ENCODE measurements around the gene XIRP1. TPM values are rescaled to one million over a fixed set of nuclear protein-coding genes. Genes with fewer than 3 reads are reported as not detected.

The XIRP1 gene
- total and polyA plus RNA-seq, 2 of the 13 experiments (the other 11 are each of a cell fraction or from before 2014, with no cell fraction given) = not detected

DNA sequence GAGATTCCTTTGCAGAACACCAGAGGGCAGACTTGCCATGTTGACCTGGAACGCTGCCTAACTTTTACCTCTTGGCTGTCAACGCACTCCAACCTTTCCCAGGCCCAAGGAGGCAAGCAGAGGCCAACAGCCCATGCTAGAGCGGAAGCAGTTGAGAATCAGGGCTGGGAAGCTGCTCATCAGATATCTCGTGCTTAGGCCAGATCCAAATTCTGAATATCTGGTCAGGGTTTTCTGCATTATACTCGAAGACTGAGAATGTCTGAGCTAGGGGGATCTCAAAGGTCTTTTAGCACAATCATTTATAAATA, 2.5 kb downstream of the XIRP1 start (continued):
- TF ChIP-seq, protein P1, sequence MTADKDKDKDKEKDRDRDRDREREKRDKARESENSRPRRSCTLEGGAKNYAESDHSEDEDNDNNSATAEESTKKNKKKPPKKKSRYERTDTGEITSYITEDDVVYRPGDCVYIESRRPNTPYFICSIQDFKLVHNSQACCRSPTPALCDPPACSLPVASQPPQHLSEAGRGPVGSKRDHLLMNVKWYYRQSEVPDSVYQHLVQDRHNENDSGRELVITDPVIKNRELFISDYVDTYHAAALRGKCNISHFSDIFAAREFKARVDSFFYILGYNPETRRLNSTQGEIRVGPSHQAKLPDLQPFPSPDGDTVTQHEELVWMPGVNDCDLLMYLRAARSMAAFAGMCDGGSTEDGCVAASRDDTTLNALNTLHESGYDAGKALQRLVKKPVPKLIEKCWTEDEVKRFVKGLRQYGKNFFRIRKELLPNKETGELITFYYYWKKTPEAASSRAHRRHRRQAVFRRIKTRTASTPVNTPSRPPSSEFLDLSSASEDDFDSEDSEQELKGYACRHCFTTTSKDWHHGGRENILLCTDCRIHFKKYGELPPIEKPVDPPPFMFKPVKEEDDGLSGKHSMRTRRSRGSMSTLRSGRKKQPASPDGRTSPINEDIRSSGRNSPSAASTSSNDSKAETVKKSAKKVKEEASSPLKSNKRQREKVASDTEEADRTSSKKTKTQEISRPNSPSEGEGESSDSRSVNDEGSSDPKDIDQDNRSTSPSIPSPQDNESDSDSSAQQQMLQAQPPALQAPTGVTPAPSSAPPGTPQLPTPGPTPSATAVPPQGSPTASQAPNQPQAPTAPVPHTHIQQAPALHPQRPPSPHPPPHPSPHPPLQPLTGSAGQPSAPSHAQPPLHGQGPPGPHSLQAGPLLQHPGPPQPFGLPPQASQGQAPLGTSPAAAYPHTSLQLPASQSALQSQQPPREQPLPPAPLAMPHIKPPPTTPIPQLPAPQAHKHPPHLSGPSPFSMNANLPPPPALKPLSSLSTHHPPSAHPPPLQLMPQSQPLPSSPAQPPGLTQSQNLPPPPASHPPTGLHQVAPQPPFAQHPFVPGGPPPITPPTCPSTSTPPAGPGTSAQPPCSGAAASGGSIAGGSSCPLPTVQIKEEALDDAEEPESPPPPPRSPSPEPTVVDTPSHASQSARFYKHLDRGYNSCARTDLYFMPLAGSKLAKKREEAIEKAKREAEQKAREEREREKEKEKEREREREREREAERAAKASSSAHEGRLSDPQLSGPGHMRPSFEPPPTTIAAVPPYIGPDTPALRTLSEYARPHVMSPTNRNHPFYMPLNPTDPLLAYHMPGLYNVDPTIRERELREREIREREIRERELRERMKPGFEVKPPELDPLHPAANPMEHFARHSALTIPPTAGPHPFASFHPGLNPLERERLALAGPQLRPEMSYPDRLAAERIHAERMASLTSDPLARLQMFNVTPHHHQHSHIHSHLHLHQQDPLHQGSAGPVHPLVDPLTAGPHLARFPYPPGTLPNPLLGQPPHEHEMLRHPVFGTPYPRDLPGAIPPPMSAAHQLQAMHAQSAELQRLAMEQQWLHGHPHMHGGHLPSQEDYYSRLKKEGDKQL (CRISPR knock-in tag; IDR thresholded peaks at IDR 0.05; ENCODE audit: low read depth) = no peak
- TF ChIP-seq ASH2L (IDR thresholded peaks at IDR 0.05; ENCODE audit: insufficient read length, low read depth, low read length) (no peak), ADNP (CRISPR knock-in tag; IDR thresholded peaks at IDR 0.05) (no peak), NKX3-1 (CRISPR knock-in tag; IDR thresholded peaks at IDR 0.05) (no peak), TBX2 (CRISPR knock-in tag; IDR thresholded peaks at IDR 0.05; ENCODE audit: borderline replicate concordance) (no peak), SMAD1 (CRISPR knock-in tag; IDR thresholded peaks at IDR 0.05; ENCODE audit: borderline replicate concordance, low read depth) (no peak), ZNF256 (CRISPR knock-in tag; conservative IDR thresholded peaks at IDR 0.05) (no peak), ELF4 (CRISPR knock-in tag; IDR thresholded peaks at IDR 0.05; ENCODE audit: borderline replicate concordance) (no peak), ZNF10 (CRISPR knock-in tag; IDR thresholded peaks at IDR 0.05; ENCODE audit: borderline replicate concordance, low read depth) (no peak), ZNF3 (CRISPR knock-in tag; IDR thresholded peaks at IDR 0.05) (no peak), RNF2 (conservative IDR thresholded peaks at IDR 0.05; ENCODE audit: low read depth) (no peak)
- TF ChIP-seq, protein P2, sequence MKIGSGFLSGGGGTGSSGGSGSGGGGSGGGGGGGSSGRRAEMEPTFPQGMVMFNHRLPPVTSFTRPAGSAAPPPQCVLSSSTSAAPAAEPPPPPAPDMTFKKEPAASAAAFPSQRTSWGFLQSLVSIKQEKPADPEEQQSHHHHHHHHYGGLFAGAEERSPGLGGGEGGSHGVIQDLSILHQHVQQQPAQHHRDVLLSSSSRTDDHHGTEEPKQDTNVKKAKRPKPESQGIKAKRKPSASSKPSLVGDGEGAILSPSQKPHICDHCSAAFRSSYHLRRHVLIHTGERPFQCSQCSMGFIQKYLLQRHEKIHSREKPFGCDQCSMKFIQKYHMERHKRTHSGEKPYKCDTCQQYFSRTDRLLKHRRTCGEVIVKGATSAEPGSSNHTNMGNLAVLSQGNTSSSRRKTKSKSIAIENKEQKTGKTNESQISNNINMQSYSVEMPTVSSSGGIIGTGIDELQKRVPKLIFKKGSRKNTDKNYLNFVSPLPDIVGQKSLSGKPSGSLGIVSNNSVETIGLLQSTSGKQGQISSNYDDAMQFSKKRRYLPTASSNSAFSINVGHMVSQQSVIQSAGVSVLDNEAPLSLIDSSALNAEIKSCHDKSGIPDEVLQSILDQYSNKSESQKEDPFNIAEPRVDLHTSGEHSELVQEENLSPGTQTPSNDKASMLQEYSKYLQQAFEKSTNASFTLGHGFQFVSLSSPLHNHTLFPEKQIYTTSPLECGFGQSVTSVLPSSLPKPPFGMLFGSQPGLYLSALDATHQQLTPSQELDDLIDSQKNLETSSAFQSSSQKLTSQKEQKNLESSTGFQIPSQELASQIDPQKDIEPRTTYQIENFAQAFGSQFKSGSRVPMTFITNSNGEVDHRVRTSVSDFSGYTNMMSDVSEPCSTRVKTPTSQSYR (CRISPR knock-in tag; IDR thresholded peaks at IDR 0.05; ENCODE audit: borderline replicate concordance) = no peak
- TF ChIP-seq, protein P3, sequence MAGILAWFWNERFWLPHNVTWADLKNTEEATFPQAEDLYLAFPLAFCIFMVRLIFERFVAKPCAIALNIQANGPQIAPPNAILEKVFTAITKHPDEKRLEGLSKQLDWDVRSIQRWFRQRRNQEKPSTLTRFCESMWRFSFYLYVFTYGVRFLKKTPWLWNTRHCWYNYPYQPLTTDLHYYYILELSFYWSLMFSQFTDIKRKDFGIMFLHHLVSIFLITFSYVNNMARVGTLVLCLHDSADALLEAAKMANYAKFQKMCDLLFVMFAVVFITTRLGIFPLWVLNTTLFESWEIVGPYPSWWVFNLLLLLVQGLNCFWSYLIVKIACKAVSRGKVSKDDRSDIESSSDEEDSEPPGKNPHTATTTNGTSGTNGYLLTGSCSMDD (CRISPR knock-in tag; IDR thresholded peaks at IDR 0.05) = no peak
- TF ChIP-seq, protein P4, sequence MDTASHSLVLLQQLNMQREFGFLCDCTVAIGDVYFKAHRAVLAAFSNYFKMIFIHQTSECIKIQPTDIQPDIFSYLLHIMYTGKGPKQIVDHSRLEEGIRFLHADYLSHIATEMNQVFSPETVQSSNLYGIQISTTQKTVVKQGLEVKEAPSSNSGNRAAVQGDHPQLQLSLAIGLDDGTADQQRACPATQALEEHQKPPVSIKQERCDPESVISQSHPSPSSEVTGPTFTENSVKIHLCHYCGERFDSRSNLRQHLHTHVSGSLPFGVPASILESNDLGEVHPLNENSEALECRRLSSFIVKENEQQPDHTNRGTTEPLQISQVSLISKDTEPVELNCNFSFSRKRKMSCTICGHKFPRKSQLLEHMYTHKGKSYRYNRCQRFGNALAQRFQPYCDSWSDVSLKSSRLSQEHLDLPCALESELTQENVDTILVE (CRISPR knock-in tag; IDR thresholded peaks at IDR 0.05) = no peak
- TF ChIP-seq, protein P5, sequence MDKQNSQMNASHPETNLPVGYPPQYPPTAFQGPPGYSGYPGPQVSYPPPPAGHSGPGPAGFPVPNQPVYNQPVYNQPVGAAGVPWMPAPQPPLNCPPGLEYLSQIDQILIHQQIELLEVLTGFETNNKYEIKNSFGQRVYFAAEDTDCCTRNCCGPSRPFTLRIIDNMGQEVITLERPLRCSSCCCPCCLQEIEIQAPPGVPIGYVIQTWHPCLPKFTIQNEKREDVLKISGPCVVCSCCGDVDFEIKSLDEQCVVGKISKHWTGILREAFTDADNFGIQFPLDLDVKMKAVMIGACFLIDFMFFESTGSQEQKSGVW (CRISPR knock-in tag; IDR thresholded peaks at IDR 0.05; ENCODE audit: borderline replicate concordance) = no peak
- TF ChIP-seq, protein P6, sequence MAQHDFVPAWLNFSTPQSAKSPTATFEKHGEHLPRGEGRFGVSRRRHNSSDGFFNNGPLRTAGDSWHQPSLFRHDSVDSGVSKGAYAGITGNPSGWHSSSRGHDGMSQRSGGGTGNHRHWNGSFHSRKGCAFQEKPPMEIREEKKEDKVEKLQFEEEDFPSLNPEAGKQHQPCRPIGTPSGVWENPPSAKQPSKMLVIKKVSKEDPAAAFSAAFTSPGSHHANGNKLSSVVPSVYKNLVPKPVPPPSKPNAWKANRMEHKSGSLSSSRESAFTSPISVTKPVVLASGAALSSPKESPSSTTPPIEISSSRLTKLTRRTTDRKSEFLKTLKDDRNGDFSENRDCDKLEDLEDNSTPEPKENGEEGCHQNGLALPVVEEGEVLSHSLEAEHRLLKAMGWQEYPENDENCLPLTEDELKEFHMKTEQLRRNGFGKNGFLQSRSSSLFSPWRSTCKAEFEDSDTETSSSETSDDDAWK (CRISPR knock-in tag; IDR thresholded peaks at IDR 0.05) = no peak
